HepG2 (cell line): ENCODE results near the gene NUDT21. TPM values are rescaled to one million over a fixed set of nuclear protein-coding genes. Genes with fewer than 3 reads are reported as not detected.

ENCODE experiments used
- ATAC-seq: fragments of 200-7000 bp; cut with Tn5 transposase; 3 replicates; pipeline ENCODE4 v1.9.1; 2020; ENCODE audit warnings: mild to moderate bottlenecking, moderate library complexity
- BruUV-seq: library from RNA; stranded (reverse); fragments of 400-500 nt; replicated peaks from 2 replicates; lab custom pipeline; 2021; lab: Mats Ljungman, UMichigan
- CTCF ChIA-PET: fragments of 300-600 bp; formaldehyde crosslinking; extraction: SDS; loops from one replicate; lab custom pipeline; 2021; ENCODE audit warnings: low total read pairs, inconsistent platforms, low intra/inter-chr PET ratio; lab: Yijun Ruan, JAX
- POLR2A ChIA-PET: fragments of 350-600 bp; sonication (Branson Sonifier 250); formaldehyde crosslinking; loops from one replicate; lab custom pipeline; 2020; ENCODE audit warnings: antibody characterized with exemption, inconsistent platforms; lab: Yijun Ruan, JAX
- DNase-seq: peaks from one replicate; pipeline ENCODE4 v3.0.0-alpha.2; 2015; ENCODE audit warnings: low spot score
- FAIRE-seq: peaks from 3 replicates; lab custom pipeline; 2011; peaks lifted over from hg19 to GRCh38; lab: Jason Lieb, UNC
- H2AFZ ChIP-seq: one replicate; pipeline ENCODE4 v1.6.1; 2011; ENCODE audit warnings: low read length, inconsistent platforms
- H3K27ac ChIP-seq: fragments of 300-600 bp; 3 replicates; pipeline ENCODE4 v1.8.0; 2011; ENCODE audit warnings: mixed run types, mild to moderate bottlenecking, mixed read lengths, low read length, inconsistent platforms; ENCODE audit not compliant: insufficient read depth; ENCODE audit errors: extremely low read length
- H3K27me3 ChIP-seq, 2 experiments: fragments of 200-600 bp in 1 of 2; 2 replicates in 1 of 2; 3 replicates in 1 of 2; pipeline versions ENCODE4 v1.6.0 to v1.8.0; 2011; ENCODE audit warnings: low read length in 2 of 2, mild to moderate bottlenecking in 2 of 2, moderate library complexity in 2 of 2, inconsistent platforms in 1 of 2; ENCODE audit not compliant: insufficient read depth in 2 of 2, control insufficient read depth in 1 of 2
- H3K36me3 ChIP-seq, 2 experiments: fragments of 200-600 bp in 1 of 2; replicated peaks in 1 of 2; 2 replicates in 1 of 2; 3 replicates in 1 of 2; pipeline versions ENCODE4 v1.5.1 to v1.8.0; 2011; ENCODE audit warnings: low read length in 2 of 2, inconsistent platforms in 1 of 2; ENCODE audit not compliant: insufficient read depth in 2 of 2, control insufficient read depth in 1 of 2
- H3K4me1 ChIP-seq: 2 replicates; pipeline ENCODE4 v1.5.1; 2012; ENCODE audit warnings: low read length, inconsistent platforms; ENCODE audit not compliant: insufficient read depth
- H3K4me2 ChIP-seq: 2 replicates; pipeline ENCODE4 v1.6.0; 2011; ENCODE audit warnings: low read depth, low read length, inconsistent platforms
- H3K4me3 ChIP-seq, 3 experiments: fragments of 200-600 bp in 1 of 3; sonication (generic), shearing (Covaris generic) in 1 of 3; replicated peaks in 1 of 3; 2 replicates each; pipeline ENCODE4 v1.5.1; 2011 to 2016; ENCODE audit warnings: low read length in 3 of 3, inconsistent platforms in 2 of 3, low read depth in 2 of 3, mild to moderate bottlenecking in 2 of 3, control low read depth in 1 of 3, mixed read lengths in 1 of 3; ENCODE audit not compliant: insufficient read depth in 1 of 3
- H3K79me2 ChIP-seq: one replicate; pipeline ENCODE4 v1.6.1; 2011; ENCODE audit warnings: low read length, inconsistent platforms; ENCODE audit not compliant: insufficient read depth
- H3K9ac ChIP-seq: 2 replicates; pipeline ENCODE4 v1.6.0; 2011; ENCODE audit warnings: mild to moderate bottlenecking, low read depth, low read length, inconsistent platforms; ENCODE audit not compliant: insufficient read depth
- H3K9me3 ChIP-seq: 2 replicates; pipeline ENCODE4 v1.5.1; 2012; ENCODE audit warnings: mild to moderate bottlenecking, low read length
- H4K20me1 ChIP-seq: 2 replicates; pipeline ENCODE4 v1.6.0; 2011; ENCODE audit warnings: inconsistent platforms, mild to moderate bottlenecking, low read length, moderate library complexity; ENCODE audit not compliant: insufficient read depth
- ETV6 ChIP-seq: sonication (generic); formaldehyde crosslinking; conservative IDR thresholded peaks from 2 replicates; pipeline ENCODE4 v1.4.0; 2020; ENCODE audit warnings: missing genetic modification reagents
- FOSL2 ChIP-seq: sonication (generic); formaldehyde crosslinking; IDR thresholded peaks from 2 replicates; pipeline ENCODE4 v1.4.0; 2020; ENCODE audit warnings: missing genetic modification reagents
- NFE2 ChIP-seq: sonication (generic); formaldehyde crosslinking; IDR thresholded peaks from 2 replicates; pipeline ENCODE4 v1.4.0; 2020; ENCODE audit warnings: missing genetic modification reagents
- RFX3 ChIP-seq: IDR thresholded peaks from 2 replicates; pipeline ENCODE4 v1.6.1; 2016; ENCODE audit warnings: missing biosample characterization, missing genetic modification reagents
- SNAI1 ChIP-seq: sonication (generic); formaldehyde crosslinking; IDR thresholded peaks from 2 replicates; pipeline ENCODE4 v1.5.0; 2020; ENCODE audit warnings: mild to moderate bottlenecking, missing genetic modification reagents, borderline replicate concordance
- SOX13 ChIP-seq, 3 experiments: fragments of 450-650 bp in 1 of 3; sonication (generic) in 1 of 3; formaldehyde crosslinking in 1 of 3; IDR thresholded peaks in 2 of 3; conservative IDR thresholded peaks in 1 of 3; 2 replicates each; pipeline versions ENCODE4 v1.5.0 to v1.6.1; 2016 to 2020; ENCODE audit warnings: antibody characterized with exemption in 1 of 3, mild to moderate bottlenecking in 1 of 3, missing compliant biosample characterization in 1 of 3, missing genetic modification reagents in 1 of 3, moderate library complexity in 1 of 3
- ZFYVE20 ChIP-seq: sonication (generic); formaldehyde crosslinking; IDR thresholded peaks from 2 replicates; pipeline ENCODE4 v1.8.0; 2023; ENCODE audit warnings: low read depth, mild to moderate bottlenecking, moderate library complexity, missing genetic modification reagents, borderline replicate concordance
- ZNF17 ChIP-seq: sonication (generic); formaldehyde crosslinking; IDR thresholded peaks from 2 replicates; pipeline ENCODE4 v1.5.0; 2020; ENCODE audit warnings: mild to moderate bottlenecking, missing genetic modification reagents
- ZNF20 ChIP-seq: sonication (generic); formaldehyde crosslinking; IDR thresholded peaks from 2 replicates; pipeline ENCODE4 v1.4.0; 2020; ENCODE audit warnings: mild to moderate bottlenecking, moderate library complexity, missing genetic modification reagents
- ZNF549 ChIP-seq: sonication (generic); formaldehyde crosslinking; IDR thresholded peaks from 2 replicates; pipeline ENCODE4 v1.5.0; 2020; ENCODE audit warnings: missing genetic modification reagents
- ZNF816 ChIP-seq: sonication (generic); formaldehyde crosslinking; IDR thresholded peaks from 2 replicates; pipeline ENCODE4 v1.8.0; 2022; ENCODE audit warnings: missing genetic modification reagents, mild to moderate bottlenecking, borderline replicate concordance
- ZSCAN12 ChIP-seq: sonication (generic); formaldehyde crosslinking; IDR thresholded peaks from 2 replicates; pipeline ENCODE4 v1.9.0; 2021; ENCODE audit warnings: mild to moderate bottlenecking, missing genetic modification reagents
- WGBS: methylation state at CpG from one replicate; pipeline ENCODE4 v1.1.6; 2017; ENCODE audit warnings: low lambda C conversion rate; 5-methylcytosine and 5-hydroxymethylcytosine counted together
- in situ Hi-C: cut with HindIII; loops from 2 replicates; pipeline ENCODE4 v1.10.0; 2017; ENCODE audit warnings: low pct_unique_long_range_greater_than_20kb; ENCODE audit not compliant: extremely low pct_ligation_motif_present
- intact Hi-C: fragments of 100-400 bp; cut with micrococcal nuclease; formaldehyde crosslinking; loops from one replicate; pipeline ENCODE4 v1.10.0; 2022; ENCODE audit not compliant: unreplicated experiment
- polyA plus RNA-seq, 8 experiments: library from polyadenylated mRNA; depleted of rRNA in 3 of 8; stranded (reverse) in 7 of 8; unstranded in 1 of 8; fragments of >200 nt; fragmentation: Illumina TruSeq in 4 of 8; extraction: Trizol in 4 of 8; gene quantifications; 2 replicates each; pipeline versions ENCODE4 v1.2.1 to v1.2.3, GENCODE V29; 2011 to 2016; ENCODE audit warnings: low read depth in 4 of 8, missing spikeins in 1 of 8, mixed read lengths in 1 of 8; ENCODE audit not compliant: insufficient read depth in 1 of 8
- total RNA-seq, 5 experiments: library from RNA; depleted of rRNA; stranded (reverse); fragments of >200 nt; fragmentation: Illumina TruSeq; extraction: Trizol; gene quantifications; 2 replicates each; pipeline ENCODE4 v1.2.3, GENCODE V29; 2016; ENCODE audit warnings: low read depth in 1 of 5
- TF ChIP-seq, protein P1 (sequence below): sonication (generic); formaldehyde crosslinking; IDR thresholded peaks from 2 replicates; pipeline ENCODE4 v1.4.0; 2020; ENCODE audit warnings: missing genetic modification reagents
- TF ChIP-seq, protein P2 (sequence below): sonication (generic); formaldehyde crosslinking; IDR thresholded peaks from 2 replicates; pipeline ENCODE4 v1.5.0; 2020; ENCODE audit warnings: missing genetic modification reagents, mild to moderate bottlenecking, borderline replicate concordance
- TF ChIP-seq, protein P3 (sequence below): sonication (generic); formaldehyde crosslinking; IDR thresholded peaks from 2 replicates; pipeline ENCODE4 v1.4.0; 2020; ENCODE audit warnings: missing genetic modification reagents, borderline replicate concordance

The NUDT21 gene
- total and polyA plus RNA-seq, 2 of the 13 experiments (the other 11 are each of a cell fraction or from before 2014, with no cell fraction given): 177 to 210 TPM

DNA sequence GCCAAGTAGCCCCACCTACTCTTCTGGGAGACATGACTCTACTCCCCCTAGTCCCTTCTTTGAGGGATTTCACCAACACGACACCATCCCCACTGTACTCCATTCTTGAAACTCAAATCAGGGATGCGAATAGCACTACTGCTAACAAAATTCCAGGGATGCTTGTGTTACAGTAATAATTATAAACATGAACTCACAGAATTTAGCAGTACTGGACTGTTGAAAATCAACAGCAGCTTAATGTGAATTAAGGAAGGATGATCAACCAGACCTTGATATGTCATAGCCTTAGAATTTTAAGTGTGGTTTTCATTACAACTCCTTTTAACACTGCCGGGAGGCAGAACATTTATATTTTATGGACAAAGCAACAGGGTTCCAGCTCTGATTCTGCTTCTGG, 63.7 kb downstream of the NUDT21 start:
- CTCF ChIA-PET: no interaction called here

More for the DNA sequence above, 63.7 kb downstream of the NUDT21 start:
- 96% methylated on average over 3 of the region's 3 CpGs for WGBS
- peaks cover 23% of the 10 kb centered on the region for H3K4me1 ChIP-seq
- BruUV-seq: no TSS peak
- no peak overlapping the region for H3K4me3 ChIP-seq
- H3K4me2 ChIP-seq: no peak overlapping the region
- H3K79me2 ChIP-seq: no peaks in the 10 kb centered on the region
- ATAC-seq (no peak), DNase-seq (no peak), FAIRE-seq (no peak)
- no peak overlapping the region for H3K27ac ChIP-seq
- POLR2A ChIA-PET: no interaction called here
- in situ Hi-C loops (no loop called here), intact Hi-C loops (no loop called here)
- no peaks in the 10 kb centered on the region for H4K20me1 ChIP-seq
- H2AFZ ChIP-seq: no peak overlapping the region
- TF ChIP-seq RFX3 (no peak), ZFYVE20 (CRISPR knock-in tag) (no peak), SOX13 (IDR thresholded peaks at IDR 0.05) (no peak), SOX13 (CRISPR knock-in tag; conservative IDR thresholded peaks at IDR 0.05 in 1 of 2, IDR thresholded peaks at IDR 0.05 in 1 of 2) (no peak), ZNF17 (CRISPR knock-in tag) (no peak), ZNF20 (CRISPR knock-in tag) (no peak), ETV6 (CRISPR knock-in tag) (no peak), ZNF816 (CRISPR knock-in tag) (no peak), NFE2 (CRISPR knock-in tag) (no peak), FOSL2 (CRISPR knock-in tag) (no peak), SNAI1 (no peak), ZNF549 (CRISPR knock-in tag) (no peak), ZSCAN12 (no peak)
- TF ChIP-seq, protein P1, sequence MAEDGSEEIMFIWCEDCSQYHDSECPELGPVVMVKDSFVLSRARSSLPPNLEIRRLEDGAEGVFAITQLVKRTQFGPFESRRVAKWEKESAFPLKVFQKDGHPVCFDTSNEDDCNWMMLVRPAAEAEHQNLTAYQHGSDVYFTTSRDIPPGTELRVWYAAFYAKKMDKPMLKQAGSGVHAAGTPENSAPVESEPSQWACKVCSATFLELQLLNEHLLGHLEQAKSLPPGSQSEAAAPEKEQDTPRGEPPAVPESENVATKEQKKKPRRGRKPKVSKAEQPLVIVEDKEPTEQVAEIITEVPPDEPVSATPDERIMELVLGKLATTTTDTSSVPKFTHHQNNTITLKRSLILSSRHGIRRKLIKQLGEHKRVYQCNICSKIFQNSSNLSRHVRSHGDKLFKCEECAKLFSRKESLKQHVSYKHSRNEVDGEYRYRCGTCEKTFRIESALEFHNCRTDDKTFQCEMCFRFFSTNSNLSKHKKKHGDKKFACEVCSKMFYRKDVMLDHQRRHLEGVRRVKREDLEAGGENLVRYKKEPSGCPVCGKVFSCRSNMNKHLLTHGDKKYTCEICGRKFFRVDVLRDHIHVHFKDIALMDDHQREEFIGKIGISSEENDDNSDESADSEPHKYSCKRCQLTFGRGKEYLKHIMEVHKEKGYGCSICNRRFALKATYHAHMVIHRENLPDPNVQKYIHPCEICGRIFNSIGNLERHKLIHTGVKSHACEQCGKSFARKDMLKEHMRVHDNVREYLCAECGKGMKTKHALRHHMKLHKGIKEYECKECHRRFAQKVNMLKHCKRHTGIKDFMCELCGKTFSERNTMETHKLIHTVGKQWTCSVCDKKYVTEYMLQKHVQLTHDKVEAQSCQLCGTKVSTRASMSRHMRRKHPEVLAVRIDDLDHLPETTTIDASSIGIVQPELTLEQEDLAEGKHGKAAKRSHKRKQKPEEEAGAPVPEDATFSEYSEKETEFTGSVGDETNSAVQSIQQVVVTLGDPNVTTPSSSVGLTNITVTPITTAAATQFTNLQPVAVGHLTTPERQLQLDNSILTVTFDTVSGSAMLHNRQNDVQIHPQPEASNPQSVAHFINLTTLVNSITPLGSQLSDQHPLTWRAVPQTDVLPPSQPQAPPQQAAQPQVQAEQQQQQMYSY: no peak
- TF ChIP-seq, protein P2, sequence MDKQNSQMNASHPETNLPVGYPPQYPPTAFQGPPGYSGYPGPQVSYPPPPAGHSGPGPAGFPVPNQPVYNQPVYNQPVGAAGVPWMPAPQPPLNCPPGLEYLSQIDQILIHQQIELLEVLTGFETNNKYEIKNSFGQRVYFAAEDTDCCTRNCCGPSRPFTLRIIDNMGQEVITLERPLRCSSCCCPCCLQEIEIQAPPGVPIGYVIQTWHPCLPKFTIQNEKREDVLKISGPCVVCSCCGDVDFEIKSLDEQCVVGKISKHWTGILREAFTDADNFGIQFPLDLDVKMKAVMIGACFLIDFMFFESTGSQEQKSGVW (CRISPR knock-in tag): no peak
- TF ChIP-seq, protein P3, sequence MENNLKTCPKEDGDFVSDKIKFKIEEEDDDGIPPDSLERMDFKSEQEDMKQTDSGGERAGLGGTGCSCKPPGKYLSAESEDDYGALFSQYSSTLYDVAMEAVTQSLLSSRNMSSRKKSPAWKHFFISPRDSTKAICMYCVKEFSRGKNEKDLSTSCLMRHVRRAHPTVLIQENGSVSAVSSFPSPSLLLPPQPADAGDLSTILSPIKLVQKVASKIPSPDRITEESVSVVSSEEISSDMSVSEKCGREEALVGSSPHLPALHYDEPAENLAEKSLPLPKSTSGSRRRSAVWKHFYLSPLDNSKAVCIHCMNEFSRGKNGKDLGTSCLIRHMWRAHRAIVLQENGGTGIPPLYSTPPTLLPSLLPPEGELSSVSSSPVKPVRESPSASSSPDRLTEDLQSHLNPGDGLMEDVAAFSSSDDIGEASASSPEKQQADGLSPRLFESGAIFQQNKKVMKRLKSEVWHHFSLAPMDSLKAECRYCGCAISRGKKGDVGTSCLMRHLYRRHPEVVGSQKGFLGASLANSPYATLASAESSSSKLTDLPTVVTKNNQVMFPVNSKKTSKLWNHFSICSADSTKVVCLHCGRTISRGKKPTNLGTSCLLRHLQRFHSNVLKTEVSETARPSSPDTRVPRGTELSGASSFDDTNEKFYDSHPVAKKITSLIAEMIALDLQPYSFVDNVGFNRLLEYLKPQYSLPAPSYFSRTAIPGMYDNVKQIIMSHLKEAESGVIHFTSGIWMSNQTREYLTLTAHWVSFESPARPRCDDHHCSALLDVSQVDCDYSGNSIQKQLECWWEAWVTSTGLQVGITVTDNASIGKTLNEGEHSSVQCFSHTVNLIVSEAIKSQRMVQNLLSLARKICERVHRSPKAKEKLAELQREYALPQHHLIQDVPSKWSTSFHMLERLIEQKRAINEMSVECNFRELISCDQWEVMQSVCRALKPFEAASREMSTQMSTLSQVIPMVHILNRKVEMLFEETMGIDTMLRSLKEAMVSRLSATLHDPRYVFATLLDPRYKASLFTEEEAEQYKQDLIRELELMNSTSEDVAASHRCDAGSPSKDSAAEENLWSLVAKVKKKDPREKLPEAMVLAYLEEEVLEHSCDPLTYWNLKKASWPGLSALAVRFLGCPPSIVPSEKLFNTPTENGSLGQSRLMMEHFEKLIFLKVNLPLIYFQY (CRISPR knock-in tag): no peak
- H3K9ac ChIP-seq: no peak overlapping the region
- H3K36me3 ChIP-seq: peaks cover 20 to 73% of the 10 kb centered on the region in 2 experiments
- no peaks in the 10 kb centered on the region for H3K27me3 ChIP-seq
- no peaks in the 10 kb centered on the region for H3K9me3 ChIP-seq
